Activated CD4-positive, alpha-beta memory T cell treated with anti-CD3 and anti-CD28 coated beads for 36 hours (primary cell): Measurements from ENCODE around the gene UQCC2. TPM values are rescaled to one million over a fixed set of nuclear protein-coding genes. Genes with fewer than 3 reads are reported as not detected.

Experiments used
- CTCF ChIA-PET: fragments of 350-600 bp; sonication (Branson Sonifier 250); formaldehyde crosslinking; loops from one replicate; lab custom pipeline; 2021; ENCODE audit warnings: antibody characterized with exemption, inconsistent platforms; lab: Charles Lee
- POLR2A ChIA-PET: fragments of 350-600 bp; sonication (Branson Sonifier 250); formaldehyde crosslinking; loops from one replicate; lab custom pipeline; 2021; ENCODE audit warnings: antibody characterized with exemption; lab: Charles Lee
- DNase-seq: peaks from one replicate; pipeline ENCODE4 v3.0.0-alpha.2; 2020
- H3K27ac Mint-ChIP-seq: one replicate; pipeline ENCODE4 v1.8.0; 2021; ENCODE audit warnings: mixed read lengths
- H3K27me3 Mint-ChIP-seq: one replicate; pipeline ENCODE4 v1.8.0; 2021; ENCODE audit warnings: mixed read lengths
- H3K36me3 Mint-ChIP-seq: one replicate; pipeline ENCODE4 v1.8.0; 2021; ENCODE audit warnings: mixed read lengths
- H3K4me1 Mint-ChIP-seq: one replicate; pipeline ENCODE4 v1.8.0; 2021; ENCODE audit warnings: low read depth, mixed read lengths
- H3K4me3 Mint-ChIP-seq: one replicate; pipeline ENCODE4 v1.8.0; 2021; ENCODE audit warnings: mild to moderate bottlenecking, mixed read lengths
- H3K9me3 Mint-ChIP-seq: one replicate; pipeline ENCODE4 v1.8.0; 2021; ENCODE audit warnings: mixed read lengths
- intact Hi-C: fragments of 100-400 bp; cut with micrococcal nuclease; formaldehyde crosslinking; loops from one replicate; pipeline ENCODE4 v1.15.1; 2023
- total RNA-seq, 2 experiments: library from RNA; stranded (reverse); gene quantifications; one replicate each; pipeline ENCODE4 v1.2.3, GENCODE V29; 2021

UQCC2 gene
- total RNA-seq, 2 experiments from 2014 or later: 157 to 160 TPM

DNA sequence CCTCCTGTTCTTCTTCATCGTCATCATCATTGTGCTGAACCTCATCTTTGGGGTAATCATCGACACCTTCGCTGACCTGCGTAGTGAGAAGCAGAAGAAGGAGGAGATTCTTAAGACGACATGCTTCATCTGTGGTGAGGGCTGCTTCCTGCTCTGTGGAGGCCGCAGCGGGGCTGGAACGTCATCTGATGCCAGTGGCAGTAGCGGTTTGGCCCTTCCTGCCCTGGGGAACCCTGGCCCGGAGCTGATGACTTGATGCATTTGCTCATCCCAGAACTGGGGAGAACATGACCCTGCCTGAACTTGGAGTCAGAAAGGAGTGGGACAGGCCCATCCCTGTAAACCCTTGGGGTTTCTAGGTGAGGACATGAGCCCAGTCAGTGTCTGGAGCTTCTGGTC is 18.7 kb downstream of the UQCC2 start:
- Mint-ChIP-seq H3K27ac (peak overlapping the region; percentile 97), H3K27me3 (no peaks in the 10 kb centered on the region), H3K4me3 (peak overlapping the region; percentile 26), H3K36me3 (peaks cover 75% of the 10 kb centered on the region), H3K4me1 (peaks cover 69% of the 10 kb centered on the region), H3K9me3 (no peaks in the 10 kb centered on the region)
- POLR2A ChIA-PET: no interaction called here
- DNase-seq: peak; percentile 88
- CTCF ChIA-PET: interaction anchor here (0.9 to 1.4 kb wide), 2 partner anchors 85 to 103 kb away, joined by 3 to 5 read pairs; no protein-coding TSS in a partner anchor
- intact Hi-C loops: loop anchor here (5.0 to 10.0 kb wide), 2 partner anchors 60 to 278 kb away; partner anchors contain the start of genes CUTA and PHF1

GRCh38 chr6:33692078-33692759 is 19.3 kb downstream of the UQCC2 start:
- no peak overlapping the region for H3K4me3 Mint-ChIP-seq
- peak overlapping the region; percentile 97 for H3K27ac Mint-ChIP-seq
- peaks cover 64% of the 10 kb centered on the region for H3K4me1 Mint-ChIP-seq
- intact Hi-C loops: loop anchor here (5.0 to 10.0 kb wide), 2 partner anchors 60 to 277 kb away; partner anchors contain the start of genes CUTA and PHF1
- ChIA-PET CTCF (interaction anchor here (1.4 kb wide), 1 partner anchor 102 kb away, joined by 3 read pairs; no protein-coding TSS in a partner anchor), POLR2A (no interaction called here)
- H3K36me3 Mint-ChIP-seq: peaks cover 70% of the 10 kb centered on the region
- no peaks in the 10 kb centered on the region for H3K9me3 Mint-ChIP-seq
- H3K27me3 Mint-ChIP-seq: no peaks in the 10 kb centered on the region
- DNase-seq: no peak

DNA sequence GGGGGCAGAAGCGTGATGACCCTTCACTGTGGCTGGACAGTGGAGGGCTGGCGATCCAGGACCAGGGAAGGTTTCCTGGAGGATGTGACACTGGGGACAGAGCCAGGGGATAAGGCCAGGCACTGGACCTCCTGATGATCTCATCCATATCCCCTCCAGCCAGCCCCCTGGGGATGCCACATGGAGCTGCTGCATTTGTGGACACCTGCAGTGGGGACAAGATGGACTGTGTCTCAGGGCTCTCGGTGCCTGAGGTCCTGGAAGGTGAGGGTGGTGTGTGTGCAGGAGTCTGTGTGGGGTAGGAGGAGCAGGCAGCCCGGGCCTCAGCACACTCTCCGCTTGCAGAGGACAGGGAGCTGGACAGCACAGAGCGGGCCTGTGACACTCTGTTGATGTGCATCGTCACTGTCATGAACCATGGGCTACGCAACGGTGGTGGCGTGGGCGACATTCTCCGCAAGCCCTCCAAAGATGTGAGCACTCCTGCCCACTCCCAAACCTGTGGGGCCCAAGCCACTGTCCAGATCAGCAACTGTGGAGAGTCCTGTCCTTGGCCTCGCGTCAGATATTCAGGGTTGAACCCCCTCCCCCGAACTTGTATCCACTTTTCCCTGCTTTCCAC is 19.9 kb downstream of the UQCC2 start:
- POLR2A ChIA-PET: no interaction called here
- Mint-ChIP-seq H3K27me3 (no peaks in the 10 kb centered on the region), H3K4me1 (peaks cover 57% of the 10 kb centered on the region), H3K4me3 (no peak overlapping the region), H3K9me3 (no peaks in the 10 kb centered on the region), H3K36me3 (peaks cover 72% of the 10 kb centered on the region), H3K27ac (peak overlapping the region; percentile 97)
- CTCF ChIA-PET: no interaction called here
- no peak for DNase-seq
- intact Hi-C loops: loop anchor here (5.0 to 10.0 kb wide), 2 partner anchors 59 to 277 kb away; partner anchors contain the start of genes CUTA and PHF1

DNA sequence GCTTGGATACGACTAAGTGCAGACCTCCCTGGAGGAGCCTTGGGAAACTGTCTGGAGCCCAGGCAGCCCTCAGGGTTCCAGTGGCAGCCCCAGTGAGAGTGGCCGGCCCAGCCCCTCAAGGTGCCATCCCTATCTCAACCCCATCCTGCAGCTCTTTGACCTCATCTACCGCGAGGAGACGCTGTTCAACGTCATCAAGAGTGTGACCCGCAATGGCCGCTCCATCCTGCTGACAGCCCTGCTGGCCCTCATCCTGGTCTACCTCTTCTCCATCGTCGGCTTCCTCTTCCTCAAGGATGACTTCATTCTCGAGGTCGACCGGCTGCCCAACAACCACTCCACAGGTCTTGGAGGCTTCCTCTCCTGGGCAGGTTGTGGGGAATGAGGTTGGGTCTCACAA is 20.7 kb downstream of the UQCC2 start:
- intact Hi-C loops: loop anchor here (5.0 to 10.0 kb wide), 2 partner anchors 58 to 276 kb away; partner anchors contain the start of genes CUTA and PHF1
- H3K36me3 Mint-ChIP-seq: peaks cover 71% of the 10 kb centered on the region
- DNase-seq: no peak

DNA sequence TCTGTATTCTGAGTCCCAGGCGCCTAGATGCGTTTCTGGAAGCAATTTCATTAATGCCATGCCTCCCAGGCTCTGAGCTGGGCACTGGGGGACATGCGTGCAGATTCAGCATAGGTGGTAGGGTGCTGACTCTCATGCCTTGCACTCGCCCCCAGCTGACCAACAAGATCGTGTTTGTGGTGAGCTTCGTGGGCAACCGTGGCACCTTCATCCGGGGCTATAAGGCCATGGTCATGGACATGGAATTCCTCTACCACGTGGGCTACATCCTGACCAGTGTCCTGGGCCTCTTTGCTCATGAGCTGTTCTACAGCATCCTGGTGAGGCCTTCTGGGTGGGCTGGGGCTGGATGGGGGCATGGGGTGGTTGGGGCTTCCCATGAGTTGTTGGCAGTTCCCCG is 21.6 kb downstream of the UQCC2 start:
- no peaks in the 10 kb centered on the region for H3K9me3 Mint-ChIP-seq
- H3K4me1 Mint-ChIP-seq: peaks cover 41% of the 10 kb centered on the region
- no peak overlapping the region for H3K27ac Mint-ChIP-seq
- H3K4me3 Mint-ChIP-seq: no peak overlapping the region
- no peak for DNase-seq
- H3K27me3 Mint-ChIP-seq: no peaks in the 10 kb centered on the region
- CTCF ChIA-PET: interaction anchor here (1.3 to 1.5 kb wide), 2 partner anchors 11 to 105 kb away, joined by 3 to 14 read pairs; no protein-coding TSS in a partner anchor
- intact Hi-C loops: loop anchor here (5.0 to 10.0 kb wide), 2 partner anchors 58 to 275 kb away; partner anchors contain the start of genes CUTA and PHF1
- POLR2A ChIA-PET: no interaction called here
- H3K36me3 Mint-ChIP-seq: peaks cover 69% of the 10 kb centered on the region

More for the DNA sequence above, 20.7 kb downstream of the UQCC2 start:
- H3K4me1 Mint-ChIP-seq: peaks cover 49% of the 10 kb centered on the region
- no peak overlapping the region for H3K4me3 Mint-ChIP-seq
- H3K27me3 Mint-ChIP-seq: no peaks in the 10 kb centered on the region
- H3K27ac Mint-ChIP-seq: no peak overlapping the region
- no peaks in the 10 kb centered on the region for H3K9me3 Mint-ChIP-seq
- ChIA-PET CTCF (interaction anchor here (1.3 to 1.5 kb wide), 2 partner anchors 10 to 105 kb away, joined by 3 to 14 read pairs; no protein-coding TSS in a partner anchor), POLR2A (interaction anchor here (0.7 kb wide), 1 partner anchor 21 kb away, joined by 3 read pairs; the partner anchor contains the start of gene UQCC2)

- intact Hi-C loops: no loop called here
- DNase-seq: no peak
- H3K4me1 Mint-ChIP-seq: peaks cover 33% of the 10 kb centered on the region
- ChIA-PET POLR2A (no interaction called here), CTCF (no interaction called here)
- no peaks in the 10 kb centered on the region for H3K27me3 Mint-ChIP-seq
- H3K36me3 Mint-ChIP-seq: peaks cover 67% of the 10 kb centered on the region
- H3K4me3 Mint-ChIP-seq: no peak overlapping the region
- H3K9me3 Mint-ChIP-seq: no peaks in the 10 kb centered on the region
- peak overlapping the region; percentile 12 for H3K27ac Mint-ChIP-seq
These were observed 22.4 kb downstream of the UQCC2 start for GRCh38 chr6:33689148-33689494.

GRCh38 chr6:33688451-33689147 is 22.9 kb downstream of the UQCC2 start:
- no peak for DNase-seq
- H3K4me1 Mint-ChIP-seq: peaks cover 29% of the 10 kb centered on the region
- no peaks in the 10 kb centered on the region for H3K27me3 Mint-ChIP-seq
- no peaks in the 10 kb centered on the region for H3K9me3 Mint-ChIP-seq
- peaks cover 67% of the 10 kb centered on the region for H3K36me3 Mint-ChIP-seq
- intact Hi-C loops: no loop called here
- H3K4me3 Mint-ChIP-seq: no peak overlapping the region
- POLR2A ChIA-PET: no interaction called here
- no peak overlapping the region for H3K27ac Mint-ChIP-seq
- CTCF ChIA-PET: interaction anchor here (0.7 kb wide), 1 partner anchor 23 kb away, joined by 3 read pairs; the partner anchor contains the start of gene UQCC2

DNA sequence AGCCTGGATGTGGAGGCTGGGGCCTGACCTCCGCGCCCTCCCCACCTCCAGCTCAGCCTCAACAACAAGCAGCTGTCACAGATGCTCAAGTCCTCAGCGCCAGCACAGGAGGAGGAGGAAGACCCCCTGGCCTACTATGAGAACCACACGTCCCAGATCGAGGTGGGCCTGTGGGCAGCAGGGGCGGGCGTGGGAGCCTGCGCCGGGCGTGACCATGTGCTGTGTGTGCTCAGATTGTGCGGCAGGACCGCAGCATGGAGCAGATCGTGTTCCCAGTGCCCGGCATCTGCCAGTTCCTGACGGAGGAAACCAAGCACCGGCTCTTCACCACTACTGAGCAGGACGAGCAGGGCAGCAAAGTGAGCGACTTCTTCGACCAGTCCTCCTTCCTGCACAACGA is 23.5 kb downstream of the UQCC2 start:
- H3K36me3 Mint-ChIP-seq: peaks cover 65% of the 10 kb centered on the region
- ChIA-PET CTCF (interaction anchor here (0.7 kb wide), 1 partner anchor 23 kb away, joined by 3 read pairs; the partner anchor contains the start of gene UQCC2), POLR2A (no interaction called here)
- H3K27me3 Mint-ChIP-seq: no peaks in the 10 kb centered on the region
- no peak overlapping the region for H3K4me3 Mint-ChIP-seq
- peaks cover 29% of the 10 kb centered on the region for H3K4me1 Mint-ChIP-seq
- no peak overlapping the region for H3K27ac Mint-ChIP-seq
- no peak for DNase-seq
- H3K9me3 Mint-ChIP-seq: no peaks in the 10 kb centered on the region
- intact Hi-C loops: no loop called here

- no peak overlapping the region for H3K4me3 Mint-ChIP-seq
- intact Hi-C loops: no loop called here
- no peaks in the 10 kb centered on the region for H3K9me3 Mint-ChIP-seq
- DNase-seq: no peak
- peaks cover 28% of the 10 kb centered on the region for H3K4me1 Mint-ChIP-seq
- H3K27me3 Mint-ChIP-seq: no peaks in the 10 kb centered on the region
- ChIA-PET POLR2A (no interaction called here), CTCF (no interaction called here)
- H3K27ac Mint-ChIP-seq: no peak overlapping the region
- H3K36me3 Mint-ChIP-seq: peaks cover 62% of the 10 kb centered on the region
These were observed 24.2 kb downstream of the UQCC2 start for GRCh38 chr6:33686981-33687975.

DNA sequence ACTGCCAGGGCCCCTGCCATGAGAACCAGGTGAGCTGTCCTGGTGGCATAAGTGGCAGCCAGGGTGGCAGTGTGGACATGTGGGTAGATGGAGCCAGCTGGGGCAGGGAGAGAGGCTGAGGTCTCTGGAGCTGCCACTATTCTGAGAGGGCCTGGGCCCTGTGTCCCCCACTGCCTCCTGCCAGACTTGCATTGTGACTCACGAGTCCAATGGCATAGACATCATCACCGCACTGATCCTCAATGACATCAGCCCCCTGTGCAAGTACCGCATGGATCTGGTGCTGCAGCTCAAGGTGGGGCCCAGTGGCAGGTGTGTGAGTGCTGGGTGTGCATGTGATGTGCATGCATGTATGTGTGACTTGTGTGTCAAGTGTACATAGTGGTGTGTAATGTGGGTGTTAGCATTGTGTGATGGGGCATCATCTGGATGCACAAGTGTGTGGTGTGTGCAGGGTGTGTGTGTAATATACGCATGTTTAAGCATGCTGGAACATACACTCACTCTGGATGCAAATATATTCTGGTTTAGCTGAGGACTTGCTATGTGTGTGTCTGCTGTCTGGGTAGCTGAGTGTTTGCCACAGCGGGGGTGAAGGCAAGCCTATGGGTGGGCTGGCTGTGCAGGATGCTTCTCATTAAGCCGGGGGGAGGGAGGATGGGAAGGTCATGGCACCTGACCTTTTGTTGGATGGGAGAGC is 25.1 kb downstream of the UQCC2 start:
- Mint-ChIP-seq H3K36me3 (peaks cover 60% of the 10 kb centered on the region), H3K27ac (peak overlapping the region; percentile 5), H3K4me1 (peaks cover 21% of the 10 kb centered on the region), H3K4me3 (no peak overlapping the region), H3K9me3 (no peaks in the 10 kb centered on the region), H3K27me3 (no peaks in the 10 kb centered on the region)
- ChIA-PET POLR2A (no interaction called here), CTCF (interaction anchor here (0.6 kb wide), 1 partner anchor 16 kb away, joined by 3 read pairs; no protein-coding TSS in a partner anchor)
- DNase-seq: no peak
- intact Hi-C loops: no loop called here
